Pancreas (tissue), 10 donors: Measurements from ENCODE around the gene ZNF419. TPM values are rescaled to one million over a fixed set of nuclear protein-coding genes. Genes with fewer than 3 reads are reported as not detected.

Experiments used
- ATAC-seq, 4 donors: fragments of 200-7000 bp; cut with Tn5 transposase; one replicate each; pipeline versions ENCODE4 v1.8.0 to v1.9.1; 2020; ENCODE audit warnings: mild to moderate bottlenecking in 4 of 4, moderate library complexity in 4 of 4
- DNase-seq, 6 donors: peaks; one replicate each; pipeline ENCODE4 v3.0.0-alpha.2; 2020
- FAIRE-seq: peaks from 2 replicates; lab custom pipeline; 2012; peaks lifted over from hg19 to GRCh38; lab: Jason Lieb, UNC
- H3K27ac ChIP-seq, 4 donors: fragments of 200-600 bp; sonication (generic); 1 replicate in 3 of 4; 2 replicates in 1 of 4; pipeline versions ENCODE4 v1.5.0 to v1.8.0; 2020
- H3K27me3 ChIP-seq, 4 donors: fragments of 200-600 bp; one replicate each; pipeline ENCODE4 v1.8.0; 2021
- H3K36me3 ChIP-seq, 3 donors: fragments of 200-600 bp; sonication (generic) in 1 of 3; one replicate each; pipeline versions ENCODE4 v1.5.0 to v1.8.0; 2020 to 2021
- H3K4me1 ChIP-seq, 3 donors: fragments of 200-600 bp; one replicate each; pipeline ENCODE4 v1.8.0; 2021
- H3K4me3 ChIP-seq, 4 donors: fragments of 200-600 bp; sonication (generic) in 2 of 4; one replicate each; pipeline versions ENCODE4 v1.5.0 to v1.8.0; 2020 to 2021
- H3K9me3 ChIP-seq, 4 donors: fragments of 200-600 bp; one replicate each; pipeline ENCODE4 v1.8.0; 2021
- WGBS, 2 donors: extraction: QIAGEN DNeasy Blood & Tissue Kit; methylation state at CpG; one replicate each; pipeline ENCODE4 v1.1.7; 2013; 5-methylcytosine and 5-hydroxymethylcytosine counted together
- intact Hi-C, 3 donors: fragments of 100-400 bp; cut with DNase I; formaldehyde crosslinking; loops; one replicate each; pipeline versions ENCODE4 v1.11.1 to v1.14.2; 2022
- polyA plus RNA-seq, 2 donors: library from polyadenylated mRNA; stranded (reverse); fragments of 200-250 nt; gene quantifications; one replicate each; pipeline ENCODE4 v1.2.3, GENCODE V29; 2013
- total RNA-seq, 6 donors: library from RNA; stranded (reverse); fragmentation: NEBNext Ultra II Directional in 4 of 6; extraction: Animal tissue kit (Norgen Biotek cat#: 25700) in 4 of 6; gene quantifications; one replicate each; pipeline versions ENCODE4 v1.2.1 to v1.2.4, GENCODE V29; 2021 to 2023
- TF ChIP-seq, protein P1 (sequence below), 4 donors: fragments of 200-600 bp; sonication (generic) in 3 of 4; IDR thresholded peaks; one replicate each; pipeline versions ENCODE4 v1.5.0 to v1.8.0; 2021; ENCODE audit warnings: antibody characterized with exemption in 4 of 4
- donor health status: healthy with polysubstance abuse.
- donor health status: DM: no; HTN: no; CAD: no; lungs with moderate emphysema.
- donor health status: DM: no; HTN: no; CAD: no.
- donor health status: control.
- donor health status: control.
- donor health status: Bipolar disorder and iron deficiency.
- donor health status: DM: yes; HTN: yes; CAD: no.
- donor health status: DM: no; HTN: no; CAD: no.
- donor health status: DM: no; HTN: no; CAD: no.
- donor health status: DM: yes; HTN: yes; CAD: no.

Gene ZNF419
- total and polyA plus RNA-seq, 8 donors = 1.7 to 7.6 (median 3.2) TPM

GRCh38 chr19:57537953-57538547, 50.5 kb downstream of the ZNF419 start:
- H3K27ac ChIP-seq = no peak overlapping the region
- FAIRE-seq (no peak), ATAC-seq (no peak), DNase-seq (no peak)
- H3K27me3 ChIP-seq = no peaks in the 10 kb centered on the region
- H3K4me3 ChIP-seq = no peak overlapping the region
- no peaks in the 10 kb centered on the region for H3K4me1 ChIP-seq
- 97 to 100% methylated on average over 7 of the region's 7 CpGs for WGBS, 2 donors
- H3K36me3 ChIP-seq = peaks cover 6 to 53% (median 23%) of the 10 kb centered on the region in 3 donors
- peaks cover 0 to 15% (median 3%) of the 10 kb centered on the region in 4 donors for H3K9me3 ChIP-seq
- intact Hi-C loops = no loop called here
- TF ChIP-seq, protein P1, sequence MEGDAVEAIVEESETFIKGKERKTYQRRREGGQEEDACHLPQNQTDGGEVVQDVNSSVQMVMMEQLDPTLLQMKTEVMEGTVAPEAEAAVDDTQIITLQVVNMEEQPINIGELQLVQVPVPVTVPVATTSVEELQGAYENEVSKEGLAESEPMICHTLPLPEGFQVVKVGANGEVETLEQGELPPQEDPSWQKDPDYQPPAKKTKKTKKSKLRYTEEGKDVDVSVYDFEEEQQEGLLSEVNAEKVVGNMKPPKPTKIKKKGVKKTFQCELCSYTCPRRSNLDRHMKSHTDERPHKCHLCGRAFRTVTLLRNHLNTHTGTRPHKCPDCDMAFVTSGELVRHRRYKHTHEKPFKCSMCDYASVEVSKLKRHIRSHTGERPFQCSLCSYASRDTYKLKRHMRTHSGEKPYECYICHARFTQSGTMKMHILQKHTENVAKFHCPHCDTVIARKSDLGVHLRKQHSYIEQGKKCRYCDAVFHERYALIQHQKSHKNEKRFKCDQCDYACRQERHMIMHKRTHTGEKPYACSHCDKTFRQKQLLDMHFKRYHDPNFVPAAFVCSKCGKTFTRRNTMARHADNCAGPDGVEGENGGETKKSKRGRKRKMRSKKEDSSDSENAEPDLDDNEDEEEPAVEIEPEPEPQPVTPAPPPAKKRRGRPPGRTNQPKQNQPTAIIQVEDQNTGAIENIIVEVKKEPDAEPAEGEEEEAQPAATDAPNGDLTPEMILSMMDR (IDR thresholded peaks at IDR 0.05) = no peak

Other genes with a start within 250 kb of the ZNF419 start
- 1 to 10 TPM; 4.1 to 8.9 (median 5.2) TPM for gene ZNF805, start 247.1 kb upstream of the ZNF419 start, total RNA-seq
- gene ZNF805, start 247.1 kb upstream of the ZNF419 start, polyA plus RNA-seq = under 1 TPM; 0.75 to 0.95 TPM
- 10 to 100 TPM; 15.9 to 30.9 (median 24.6) TPM for gene ZNF460, start 207.3 kb upstream of the ZNF419 start, total RNA-seq
- 1 to 10 TPM in 1 of 2 donors, under 1 TPM in 1; 0.45 to 3.8 TPM for gene ZNF460, start 207.3 kb upstream of the ZNF419 start, polyA plus RNA-seq
- gene ZNF543, start 167.3 kb upstream of the ZNF419 start, total RNA-seq = 1 to 10 TPM; 1.3 to 4.1 (median 1.5) TPM
- 1 to 10 TPM in 1 of 2 donors, under 1 TPM in 1; 0.76 to 1.4 TPM for gene ZNF543, start 167.3 kb upstream of the ZNF419 start, polyA plus RNA-seq
- gene ZNF304, start 136.5 kb upstream of the ZNF419 start, total RNA-seq = 1 to 10 TPM; 1.9 to 4.6 (median 2.5) TPM
- gene ZNF304, start 136.5 kb upstream of the ZNF419 start, polyA plus RNA-seq = 1 to 10 TPM; 1.1 to 3.3 TPM
- 1 to 10 TPM; 2.1 to 3.2 (median 2.5) TPM for gene TRAPPC2B, start 124.2 kb upstream of the ZNF419 start, total RNA-seq
- 10 to 100 TPM in 1 of 2 donors, 1 to 10 TPM in 1; 9.3 to 14.7 TPM for gene TRAPPC2B, start 124.2 kb upstream of the ZNF419 start, polyA plus RNA-seq
- 1 to 10 TPM in 5 of 6 donors, under 1 TPM in 1; 0.60 to 1.4 (median 1.1) TPM for gene ZNF547, start 124.2 kb upstream of the ZNF419 start, total RNA-seq
- gene ZNF547, start 124.2 kb upstream of the ZNF419 start, polyA plus RNA-seq = 1 to 10 TPM; 1.3 to 4.1 TPM
- 1 to 10 TPM; 3.5 to 8.7 (median 5.1) TPM for gene ZNF548, start 97.9 kb upstream of the ZNF419 start, total RNA-seq
- gene ZNF548, start 97.9 kb upstream of the ZNF419 start, polyA plus RNA-seq = 1 to 10 TPM; 3.7 to 5.2 TPM
- gene ZNF17, start 76.6 kb upstream of the ZNF419 start, total RNA-seq = 1 to 10 TPM; 3.7 to 6.8 (median 4.7) TPM
- 1 to 10 TPM; 2.3 to 2.7 TPM for gene ZNF17, start 76.6 kb upstream of the ZNF419 start, polyA plus RNA-seq
- 1 to 10 TPM; 4.2 to 7.2 (median 5.2) TPM for gene ZNF749, start 52.4 kb upstream of the ZNF419 start, total RNA-seq
- 1 to 10 TPM; 2.1 to 4.5 TPM for gene ZNF749, start 52.4 kb upstream of the ZNF419 start, polyA plus RNA-seq
- under 1 TPM; 0.12 to 0.32 (median 0.27) TPM for gene VN1R1, start 30.6 kb upstream of the ZNF419 start, total RNA-seq
- under 1 TPM; 0.11 to 0.80 TPM for gene VN1R1, start 30.6 kb upstream of the ZNF419 start, polyA plus RNA-seq
- 1 to 10 TPM; 2.3 to 8.9 (median 4.1) TPM for gene ZNF772, start 10.2 kb upstream of the ZNF419 start, total RNA-seq
- gene ZNF772, start 10.2 kb upstream of the ZNF419 start, polyA plus RNA-seq = 1 to 10 TPM; 1.3 to 2.0 TPM
- 1 to 10 TPM; 2.6 to 4.0 (median 3.2) TPM for gene ZNF773, start 12.2 kb downstream of the ZNF419 start, total RNA-seq
- 1 to 10 TPM in 1 of 2 donors, under 1 TPM in 1; 0.99 to 3.6 TPM for gene ZNF773, start 12.2 kb downstream of the ZNF419 start, polyA plus RNA-seq
- 1 to 10 TPM; 1.2 to 3.5 (median 1.9) TPM for gene ZNF549, start 39.6 kb downstream of the ZNF419 start, total RNA-seq
- gene ZNF549, start 39.6 kb downstream of the ZNF419 start, polyA plus RNA-seq = 1 to 10 TPM; 1.5 to 2.9 TPM
- gene ZNF550, start 72.1 kb downstream of the ZNF419 start, total RNA-seq = 1 to 10 TPM; 2.1 to 6.8 (median 3.4) TPM
- 1 to 10 TPM; 2.1 to 2.8 TPM for gene ZNF550, start 72.1 kb downstream of the ZNF419 start, polyA plus RNA-seq
- gene ZNF416, start 91.2 kb downstream of the ZNF419 start, total RNA-seq = 1 to 10 TPM; 1.3 to 2.7 (median 1.9) TPM
- gene ZNF416, start 91.2 kb downstream of the ZNF419 start, polyA plus RNA-seq = 1 to 10 TPM in 1 of 2 donors, under 1 TPM in 1; 0.91 to 1.9 TPM
- 1 to 10 TPM in 4 of 6 donors, under 1 TPM in 2; 0.63 to 2.8 (median 1.0) TPM for gene ZIK1, start 96.4 kb downstream of the ZNF419 start, total RNA-seq
- 1 to 10 TPM in 1 of 2 donors, under 1 TPM in 1; 0.87 to 3.0 TPM for gene ZIK1, start 96.4 kb downstream of the ZNF419 start, polyA plus RNA-seq
- gene ZNF530, start 112.1 kb downstream of the ZNF419 start, total RNA-seq = 1 to 10 TPM in 3 of 6 donors, under 1 TPM in 3; 0.85 to 1.8 (median 1.1) TPM
- 1 to 10 TPM in 1 of 2 donors, under 1 TPM in 1; 0.76 to 2.3 TPM for gene ZNF530, start 112.1 kb downstream of the ZNF419 start, polyA plus RNA-seq
- 1 to 10 TPM; 4.5 to 9.8 (median 5.8) TPM for gene ZNF134, start 126.5 kb downstream of the ZNF419 start, total RNA-seq
- 1 to 10 TPM; 2.3 to 7.1 TPM for gene ZNF134, start 126.5 kb downstream of the ZNF419 start, polyA plus RNA-seq
- 1 to 10 TPM; 2.1 to 8.6 (median 4.4) TPM for gene ZNF211, start 145.4 kb downstream of the ZNF419 start, total RNA-seq
- 10 to 100 TPM in 1 of 2 donors, 1 to 10 TPM in 1; 6.0 to 14.3 TPM for gene ZNF211, start 145.4 kb downstream of the ZNF419 start, polyA plus RNA-seq
- gene ZSCAN4, start 181.2 kb downstream of the ZNF419 start, total RNA-seq = under 1 TPM in 1 of 6 donors, not detected in 5; 0.09 TPM
- gene ZSCAN4, start 181.2 kb downstream of the ZNF419 start, polyA plus RNA-seq = under 1 TPM in 1 of 2 donors, not detected in 1; 0.05 TPM
- 1 to 10 TPM; 2.2 to 3.2 (median 2.5) TPM for gene ZNF551, start 194.2 kb downstream of the ZNF419 start, total RNA-seq
- gene ZNF551, start 194.2 kb downstream of the ZNF419 start, polyA plus RNA-seq = 1 to 10 TPM; 1.1 to 1.5 TPM
- 1 to 10 TPM; 1.5 to 4.6 (median 2.3) TPM for gene ZNF154, start 221.5 kb downstream of the ZNF419 start, total RNA-seq
- gene ZNF154, start 221.5 kb downstream of the ZNF419 start, polyA plus RNA-seq = 1 to 10 TPM; 3.1 to 3.4 TPM
- 1 to 10 TPM; 1.7 to 5.8 (median 2.6) TPM for gene ZNF671, start 239.9 kb downstream of the ZNF419 start, total RNA-seq
- gene ZNF671, start 239.9 kb downstream of the ZNF419 start, polyA plus RNA-seq = 1 to 10 TPM; 3.5 to 8.3 TPM